Natural killer cell (primary cell): ENCODE data around the gene PHAF1. TPM values are rescaled to one million over a fixed set of nuclear protein-coding genes. Genes with fewer than 3 reads are reported as not detected.
A peak's percentile ranks its signal among the peaks of the same experiment; 100 is the strongest.

Experiments
- ATAC-seq, 3 donors: fragments of 150-1000 bp in 2 of 3; fragments of 200-7000 bp in 1 of 3; cut with Tn5 transposase; 1 replicate in 1 of 3; 2 replicates in 2 of 3; pipeline ENCODE4 v1.10.0; 2021; ENCODE audit warnings: mild to moderate bottlenecking in 2 of 3, moderate library complexity in 2 of 3
- DNase-seq, 2 donors: peaks; one replicate each; pipeline versions ENCODE4 v3.0.0 to v3.0.0-alpha.2; 2013 to 2021; ENCODE audit warnings: mixed read lengths in 1 of 2
- H3K27ac ChIP-seq: one replicate; pipeline ENCODE4 v1.5.1; 2013; ENCODE audit warnings: mild to moderate bottlenecking, low read length
- H3K27me3 ChIP-seq: one replicate; pipeline ENCODE4 v1.6.1; 2013; ENCODE audit warnings: low read length; ENCODE audit not compliant: control insufficient read depth, insufficient read depth
- H3K36me3 ChIP-seq: one replicate; pipeline ENCODE4 v1.6.1; 2013; ENCODE audit warnings: low read length; ENCODE audit not compliant: control insufficient read depth, insufficient read depth
- H3K4me1 ChIP-seq: one replicate; pipeline ENCODE4 v1.6.1; 2013; ENCODE audit warnings: low read length; ENCODE audit not compliant: control insufficient read depth, insufficient read depth
- H3K4me3 ChIP-seq: one replicate; pipeline ENCODE4 v1.5.1; 2013; ENCODE audit warnings: low read length
- H3K9me3 ChIP-seq: one replicate; pipeline ENCODE4 v1.6.1; 2013; ENCODE audit warnings: low read length; ENCODE audit not compliant: control insufficient read depth, insufficient read depth
- H3K27ac Mint-ChIP-seq, 2 donors: one replicate each; pipeline ENCODE4 v1.8.0; 2022; ENCODE audit warnings: mild to moderate bottlenecking in 2 of 2, mixed read lengths in 2 of 2, moderate library complexity in 1 of 2
- H3K27me3 Mint-ChIP-seq, 2 donors: one replicate each; pipeline ENCODE4 v1.8.0; 2022; ENCODE audit warnings: low read depth in 2 of 2, mixed read lengths in 2 of 2
- H3K36me3 Mint-ChIP-seq: one replicate; pipeline ENCODE4 v1.8.0; 2022; ENCODE audit warnings: mixed read lengths
- H3K4me1 Mint-ChIP-seq, 2 donors: one replicate each; pipeline ENCODE4 v1.8.0; 2022; ENCODE audit warnings: mixed read lengths in 2 of 2
- H3K4me3 Mint-ChIP-seq: one replicate; pipeline ENCODE4 v1.8.0; 2022; ENCODE audit warnings: mild to moderate bottlenecking, moderate library complexity, mixed read lengths
- H3K9me3 Mint-ChIP-seq, 2 donors: one replicate each; pipeline ENCODE4 v1.8.0; 2022; ENCODE audit warnings: mixed read lengths in 2 of 2
- CTCF ChIP-seq: fragments of 200-600 bp; IDR thresholded peaks from one replicate; pipeline ENCODE4 v1.8.0; 2022; ENCODE audit warnings: antibody characterized with exemption
- WGBS: methylation state at CpG from one replicate; pipeline ENCODE4 v1.1.7; 2013; ENCODE audit warnings: missing lambda C conversion rate; ENCODE audit not compliant: insufficient coverage; 5-methylcytosine and 5-hydroxymethylcytosine counted together
- intact Hi-C: fragments of 100-400 bp; cut with micrococcal nuclease; formaldehyde crosslinking; loops from one replicate; pipeline ENCODE4 v1.14.2; 2022
- total RNA-seq, 4 donors: library from RNA; stranded (reverse); fragments of 120-200 nt in 1 of 4; gene quantifications; one replicate each; pipeline versions ENCODE4 v1.2.3 to v1.2.4, GENCODE V29; 2013 to 2022

PHAF1 gene
- total RNA-seq, 3 donors from 2014 or later (not counting 1 experiment from before 2014, with no cell fraction given): 17.0 to 22.4 (median 22.0) TPM

GRCh38 chr16:67163164-67163998, 53.6 kb downstream of the PHAF1 start:
- Histone ChIP-seq H3K4me1 (peaks cover 62% of the 10 kb centered on the region), H3K4me3 (no peak overlapping the region), H3K27me3 (peaks cover 57% of the 10 kb centered on the region), H3K27ac (no peak overlapping the region), H3K9me3 (no peaks in the 10 kb centered on the region), H3K36me3 (no peaks in the 10 kb centered on the region)
- 1% methylated on average over 99 of the region's 99 CpGs for WGBS
- H3K9me3 Mint-ChIP-seq: no peaks in the 10 kb centered on the region
- peaks cover 12 to 45% of the 10 kb centered on the region in 2 donors for H3K27me3 Mint-ChIP-seq
- no peak overlapping the region for H3K27ac Mint-ChIP-seq
- intact Hi-C loops: no loop called here
- ATAC-seq: no peak
- no peaks in the 10 kb centered on the region for H3K36me3 Mint-ChIP-seq
- H3K4me1 Mint-ChIP-seq: peaks cover 12 to 25% of the 10 kb centered on the region in 2 donors
- peak in 1 of 2 donors; percentile 70 for DNase-seq
- TF ChIP-seq CTCF: no peak
- peak overlapping the region; percentile 61 for H3K4me3 Mint-ChIP-seq

GRCh38 chr16:67163999-67164558, 54.3 kb downstream of the PHAF1 start:
- DNase-seq (no peak), ATAC-seq (no peak)
- H3K9me3 Mint-ChIP-seq: no peaks in the 10 kb centered on the region
- 3% methylated on average over 32 of the region's 34 CpGs for WGBS
- H3K4me3 Mint-ChIP-seq: peak overlapping the region; percentile 61
- Histone ChIP-seq H3K36me3 (no peaks in the 10 kb centered on the region), H3K4me1 (peaks cover 55% of the 10 kb centered on the region), H3K9me3 (no peaks in the 10 kb centered on the region), H3K27ac (no peak overlapping the region), H3K4me3 (no peak overlapping the region), H3K27me3 (peaks cover 63% of the 10 kb centered on the region)
- H3K36me3 Mint-ChIP-seq: no peaks in the 10 kb centered on the region
- H3K27ac Mint-ChIP-seq: no peak overlapping the region
- intact Hi-C loops: no loop called here
- TF ChIP-seq CTCF: no peak
- peaks cover 15 to 48% of the 10 kb centered on the region in 2 donors for H3K27me3 Mint-ChIP-seq
- H3K4me1 Mint-ChIP-seq: peaks cover 7 to 20% of the 10 kb centered on the region in 2 donors

DNA sequence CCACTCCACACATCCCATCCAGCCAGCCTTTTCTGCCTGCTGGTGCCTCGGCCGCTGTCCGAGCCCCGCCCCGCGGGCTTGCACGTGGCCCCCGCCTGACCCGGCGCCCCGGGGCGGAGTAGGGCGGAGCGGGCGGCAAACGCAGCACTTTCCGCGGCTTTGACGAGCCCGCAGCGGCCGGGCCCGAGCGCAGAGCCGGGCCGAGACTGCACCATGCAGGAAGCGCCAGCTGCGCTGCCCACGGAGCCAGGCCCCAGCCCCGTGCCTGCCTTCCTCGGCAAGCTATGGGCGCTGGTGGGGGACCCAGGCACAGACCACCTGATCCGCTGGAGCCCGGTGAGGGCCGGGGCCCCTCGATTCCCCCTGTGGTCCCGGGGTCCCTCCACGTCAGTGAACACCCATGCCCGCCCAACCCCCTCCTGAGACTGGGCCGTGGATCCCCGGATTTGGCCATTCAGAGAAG, 54.9 kb downstream of the PHAF1 start, which contains the start of gene HSF4:
TSS of gene HSF4 (plus strand) at position 147 of the 463 bp plus-strand sequence. CDS start at position 214, 67 bp downstream.
- no peaks in the 10 kb centered on the region for H3K9me3 Mint-ChIP-seq
- intact Hi-C loops: no loop called here
- no peak within 1 kb of the TSS for H3K27ac ChIP-seq
- no peak for ATAC-seq
- WGBS: under 1% methylated on average over 40 of the region's 41 CpGs
- H3K27me3 ChIP-seq: peaks cover 69% of the 10 kb centered on the region
- peaks cover 7 to 20% of the 10 kb centered on the region in 2 donors for H3K4me1 Mint-ChIP-seq
- peak within 1 kb of the TSS; percentile 65 for H3K4me3 Mint-ChIP-seq
- TF ChIP-seq CTCF: no peak
- DNase-seq: no peak
- H3K9me3 ChIP-seq: no peaks in the 10 kb centered on the region
- H3K27me3 Mint-ChIP-seq: peaks cover 16 to 49% of the 10 kb centered on the region in 2 donors
- H3K4me1 ChIP-seq: peaks cover 54% of the 10 kb centered on the region
- no peaks in the 10 kb centered on the region for H3K36me3 ChIP-seq
- H3K4me3 ChIP-seq: no peak within 1 kb of the TSS
- H3K36me3 Mint-ChIP-seq: no peaks in the 10 kb centered on the region
- no peak within 1 kb of the TSS for H3K27ac Mint-ChIP-seq
